Loucy (cell line): ENCODE data around the gene HDGFL2.

Source experiments
- H2AFZ ChIP-seq: fragments of 200-600 bp; sonication (generic); 2 replicates; pipeline ENCODE4 v1.6.0; 2016; ENCODE audit warnings: antibody characterized with exemption, mild to moderate bottlenecking, low read length, moderate library complexity
- H3F3A ChIP-seq: fragments of 200-600 bp; 2 replicates; pipeline ENCODE4 v1.6.0; 2016; ENCODE audit warnings: antibody characterized with exemption, low read depth, mild to moderate bottlenecking
- H3K27me3 ChIP-seq: fragments of 200-600 bp; sonication (generic); 2 replicates; pipeline ENCODE4 v1.6.1; 2014; ENCODE audit warnings: low read length, mild to moderate bottlenecking; ENCODE audit not compliant: insufficient read depth, poor library complexity, severe bottlenecking
- H3K36me3 ChIP-seq: fragments of 200-600 bp; sonication (generic); 2 replicates; pipeline ENCODE4 v1.6.1; 2016; ENCODE audit warnings: low read length; ENCODE audit not compliant: insufficient read depth
- H3K4me1 ChIP-seq: fragments of 200-600 bp; sonication (generic); 2 replicates; pipeline ENCODE4 v1.5.1; 2014; ENCODE audit warnings: low read length, mild to moderate bottlenecking; ENCODE audit not compliant: insufficient read depth, poor library complexity, severe bottlenecking
- H3K4me2 ChIP-seq: fragments of 200-600 bp; sonication (generic); 2 replicates; pipeline ENCODE4 v1.6.0; 2014; ENCODE audit warnings: antibody characterized with exemption, low read length, low read depth, mild to moderate bottlenecking; ENCODE audit not compliant: poor library complexity, severe bottlenecking
- H3K4me3 ChIP-seq: fragments of 200-600 bp; sonication (generic); 2 replicates; pipeline ENCODE4 v1.5.1; 2014; ENCODE audit warnings: low read length, mild to moderate bottlenecking, mixed read lengths; ENCODE audit not compliant: poor library complexity, severe bottlenecking
- H3K79me2 ChIP-seq: fragments of 200-600 bp; sonication (generic); 2 replicates; pipeline ENCODE4 v1.6.1; 2014; ENCODE audit warnings: low read length; ENCODE audit not compliant: insufficient read depth
- H3K9ac ChIP-seq: fragments of 200-600 bp; sonication (generic); 2 replicates; pipeline ENCODE4 v1.6.0; 2014; ENCODE audit warnings: mild to moderate bottlenecking, low read depth, low read length, moderate library complexity; ENCODE audit not compliant: poor library complexity, severe bottlenecking
- H3K9me2 ChIP-seq: fragments of 200-600 bp; sonication (generic); replicated peaks from 2 replicates; pipeline ENCODE4 v1.6.1; 2016; ENCODE audit warnings: low read depth, low read length, mixed read lengths
- H3K9me3 ChIP-seq: fragments of 200-600 bp; sonication (generic); 2 replicates; pipeline ENCODE4 v1.6.1; 2014; ENCODE audit warnings: mild to moderate bottlenecking, antibody characterized with exemption, low read length, low read depth; ENCODE audit not compliant: insufficient read depth
- H4K20me1 ChIP-seq: fragments of 200-600 bp; sonication (generic); 2 replicates; pipeline ENCODE4 v1.6.0; 2014; ENCODE audit warnings: antibody characterized with exemption, low read length, mild to moderate bottlenecking; ENCODE audit not compliant: insufficient read depth, poor library complexity, severe bottlenecking
- EZH2phosphoT487 ChIP-seq: fragments of 200-600 bp; IDR thresholded peaks from 2 replicates; pipeline ENCODE4 v1.6.1; 2018; ENCODE audit warnings: antibody characterized with exemption, mild to moderate bottlenecking, moderate library complexity, borderline replicate concordance
- TF ChIP-seq, protein P1 (sequence below): fragments of 200-600 bp; sonication (generic); conservative IDR thresholded peaks from 2 replicates; pipeline ENCODE4 v1.5.1; 2014; ENCODE audit warnings: mild to moderate bottlenecking, antibody characterized with exemption, low read length

HDGFL2 gene

DNA sequence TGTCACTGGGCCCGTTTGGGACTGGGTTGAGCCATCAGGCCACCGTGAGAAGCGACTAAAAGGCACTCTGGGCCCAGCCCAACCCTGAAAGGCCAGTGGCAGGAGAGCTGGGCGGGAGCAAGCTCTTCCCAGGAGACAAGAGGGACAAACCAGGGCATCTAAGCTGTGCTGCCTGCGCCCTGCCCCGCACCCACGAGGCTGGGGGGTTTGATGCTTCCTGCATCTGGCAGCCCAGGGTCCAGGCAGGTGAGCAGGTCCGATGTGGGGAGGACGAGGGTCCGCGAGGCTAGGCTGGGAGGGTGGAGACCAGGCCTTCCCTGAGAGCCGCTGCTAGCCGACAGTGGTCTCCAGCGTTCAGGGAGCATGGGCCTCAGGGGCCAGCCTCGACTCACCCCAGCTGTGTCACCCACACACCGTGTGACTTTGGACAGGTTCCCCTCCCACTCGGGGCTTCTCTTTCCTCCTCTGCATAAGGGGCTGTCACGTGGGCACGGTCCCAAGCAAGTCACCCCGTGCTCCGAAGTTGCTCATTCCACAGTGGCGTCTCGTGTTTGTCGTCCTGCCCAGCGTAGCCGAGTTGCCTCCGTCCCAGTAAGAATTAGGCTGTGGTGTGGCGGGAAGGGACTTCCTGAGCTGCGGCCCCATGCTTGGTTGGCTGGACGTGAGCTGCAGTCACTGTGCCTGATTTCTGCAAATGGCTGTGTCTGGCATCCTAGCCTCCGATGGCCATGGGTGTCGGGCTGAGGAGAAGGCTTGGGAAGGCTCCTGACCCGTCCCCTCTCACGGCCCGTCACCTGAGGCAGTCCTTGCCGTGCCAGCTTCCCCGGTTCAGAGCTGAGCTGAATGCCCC lies 30.4 kb downstream of the HDGFL2 start:
- TF ChIP-seq EZH2phosphoT487: no peak
- TF ChIP-seq, protein P1, sequence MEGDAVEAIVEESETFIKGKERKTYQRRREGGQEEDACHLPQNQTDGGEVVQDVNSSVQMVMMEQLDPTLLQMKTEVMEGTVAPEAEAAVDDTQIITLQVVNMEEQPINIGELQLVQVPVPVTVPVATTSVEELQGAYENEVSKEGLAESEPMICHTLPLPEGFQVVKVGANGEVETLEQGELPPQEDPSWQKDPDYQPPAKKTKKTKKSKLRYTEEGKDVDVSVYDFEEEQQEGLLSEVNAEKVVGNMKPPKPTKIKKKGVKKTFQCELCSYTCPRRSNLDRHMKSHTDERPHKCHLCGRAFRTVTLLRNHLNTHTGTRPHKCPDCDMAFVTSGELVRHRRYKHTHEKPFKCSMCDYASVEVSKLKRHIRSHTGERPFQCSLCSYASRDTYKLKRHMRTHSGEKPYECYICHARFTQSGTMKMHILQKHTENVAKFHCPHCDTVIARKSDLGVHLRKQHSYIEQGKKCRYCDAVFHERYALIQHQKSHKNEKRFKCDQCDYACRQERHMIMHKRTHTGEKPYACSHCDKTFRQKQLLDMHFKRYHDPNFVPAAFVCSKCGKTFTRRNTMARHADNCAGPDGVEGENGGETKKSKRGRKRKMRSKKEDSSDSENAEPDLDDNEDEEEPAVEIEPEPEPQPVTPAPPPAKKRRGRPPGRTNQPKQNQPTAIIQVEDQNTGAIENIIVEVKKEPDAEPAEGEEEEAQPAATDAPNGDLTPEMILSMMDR: no peak
- no peaks in the 10 kb centered on the region for H4K20me1 ChIP-seq
- peaks cover 24% of the 10 kb centered on the region; the same call in 1 of the 2 replicates for H3K36me3 ChIP-seq
- no peaks in the 10 kb centered on the region for H3K79me2 ChIP-seq
- peaks cover 5% of the 10 kb centered on the region for H3K4me1 ChIP-seq
- no peak overlapping the region for H3K4me2 ChIP-seq
- no peaks in the 10 kb centered on the region for H3K9me3 ChIP-seq
- H3F3A ChIP-seq: no peaks in the 10 kb centered on the region
- no peak overlapping the region for H2AFZ ChIP-seq
- H3K27me3 ChIP-seq: no peaks in the 10 kb centered on the region
- H3K4me3 ChIP-seq: no peak overlapping the region
- H3K9ac ChIP-seq: no peak overlapping the region
- H3K9me2 ChIP-seq: no peaks in the 10 kb centered on the region

DNA sequence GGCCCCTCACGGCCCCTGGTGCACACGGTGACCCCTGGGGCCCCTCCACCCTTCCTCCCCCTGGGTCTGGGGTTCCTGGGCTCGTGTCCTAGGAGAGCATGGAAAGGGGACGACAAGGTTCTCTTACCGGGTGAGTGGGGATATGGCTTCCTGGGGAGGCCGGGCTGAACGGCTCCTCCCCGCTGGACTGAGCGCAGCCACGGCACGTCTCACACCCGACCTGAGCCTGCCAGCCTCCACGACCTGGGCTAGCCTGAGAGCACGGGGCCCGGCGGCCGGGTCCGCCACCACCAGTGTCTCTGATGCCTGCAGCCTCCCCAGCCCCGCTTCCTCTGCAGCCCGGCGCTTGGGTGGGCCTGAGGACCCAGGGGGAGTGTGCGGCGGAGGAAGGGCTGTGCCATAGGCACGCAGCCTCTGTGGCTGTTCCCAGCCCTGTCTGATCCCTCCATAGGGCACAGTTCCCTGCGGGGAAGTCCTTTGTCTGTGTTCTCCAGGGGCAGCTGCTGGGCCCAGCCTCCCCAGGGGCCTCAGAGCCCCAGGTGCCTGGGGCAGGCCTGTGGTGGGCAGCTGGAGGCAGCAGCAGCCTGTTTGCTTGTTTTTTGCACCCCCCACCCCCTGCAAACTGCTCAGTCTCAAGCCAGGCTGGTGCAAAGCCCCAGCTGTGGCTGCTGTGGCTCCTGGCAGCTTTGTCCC lies 31.2 kb downstream of the HDGFL2 start:
- H3K27me3 ChIP-seq: no peaks in the 10 kb centered on the region
- no peak overlapping the region for H3K9ac ChIP-seq
- H3F3A ChIP-seq: no peaks in the 10 kb centered on the region
- no peaks in the 10 kb centered on the region for H3K79me2 ChIP-seq
- no peak overlapping the region for H3K4me2 ChIP-seq
- H3K36me3 ChIP-seq: peaks cover 16% of the 10 kb centered on the region; the same call in 1 of the 2 replicates
- H3K4me3 ChIP-seq: no peak overlapping the region
- H4K20me1 ChIP-seq: no peaks in the 10 kb centered on the region
- peaks cover 5% of the 10 kb centered on the region for H3K4me1 ChIP-seq
- no peak overlapping the region for H2AFZ ChIP-seq
- H3K9me3 ChIP-seq: no peaks in the 10 kb centered on the region
- TF ChIP-seq EZH2phosphoT487: no peak
- TF ChIP-seq, protein P1: no peak
- no peaks in the 10 kb centered on the region for H3K9me2 ChIP-seq

DNA sequence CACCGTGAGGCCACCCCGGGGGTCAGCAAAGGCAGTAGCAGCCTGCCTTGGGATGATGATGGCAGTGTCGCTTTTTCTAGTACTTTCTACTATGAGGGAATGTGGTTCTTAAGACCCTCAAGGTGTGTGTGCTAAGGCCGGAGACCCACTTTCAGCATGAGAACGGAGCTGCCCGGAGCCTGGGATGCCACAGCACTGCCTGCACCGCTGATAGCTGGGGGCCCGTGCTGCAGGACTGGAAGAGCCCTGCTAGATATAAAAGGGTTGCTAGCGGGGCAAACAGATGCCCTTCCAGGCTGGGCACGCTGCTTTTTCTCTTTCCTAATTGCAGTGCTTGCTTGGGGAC lies 31.7 kb downstream of the HDGFL2 start:
- Histone ChIP-seq H3K9me3 (no peaks in the 10 kb centered on the region), H3F3A (no peaks in the 10 kb centered on the region), H4K20me1 (no peaks in the 10 kb centered on the region), H3K4me1 (peaks cover 5% of the 10 kb centered on the region), H2AFZ (no peak overlapping the region), H3K4me3 (no peak overlapping the region), H3K27me3 (no peaks in the 10 kb centered on the region), H3K4me2 (no peak overlapping the region), H3K9me2 (no peaks in the 10 kb centered on the region), H3K36me3 (peaks cover 11% of the 10 kb centered on the region; the same call in 1 of the 2 replicates), H3K9ac (no peak overlapping the region), H3K79me2 (no peaks in the 10 kb centered on the region)
- no peak for TF ChIP-seq EZH2phosphoT487
- TF ChIP-seq, protein P1: no peak
